Measurements from ENCODE around the gene ANAPC4.

DNA sequence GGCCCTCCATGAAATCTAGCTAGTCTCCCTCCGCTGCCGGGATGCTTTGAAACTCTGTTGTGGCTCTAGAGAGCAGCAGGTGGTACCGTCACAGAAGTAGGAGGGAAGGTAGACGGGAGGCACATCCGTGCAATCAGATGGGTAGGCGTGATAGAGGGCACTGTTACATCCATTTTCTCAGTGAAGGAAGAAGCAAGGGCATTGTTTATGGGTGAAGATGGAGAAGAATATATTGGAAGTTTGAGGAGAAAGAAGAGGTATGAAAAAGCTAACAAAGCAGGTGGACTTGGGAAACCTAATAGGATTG lies 1.3 kb downstream of the ANAPC4 start:
- TF ChIP-seq, protein P1, sequence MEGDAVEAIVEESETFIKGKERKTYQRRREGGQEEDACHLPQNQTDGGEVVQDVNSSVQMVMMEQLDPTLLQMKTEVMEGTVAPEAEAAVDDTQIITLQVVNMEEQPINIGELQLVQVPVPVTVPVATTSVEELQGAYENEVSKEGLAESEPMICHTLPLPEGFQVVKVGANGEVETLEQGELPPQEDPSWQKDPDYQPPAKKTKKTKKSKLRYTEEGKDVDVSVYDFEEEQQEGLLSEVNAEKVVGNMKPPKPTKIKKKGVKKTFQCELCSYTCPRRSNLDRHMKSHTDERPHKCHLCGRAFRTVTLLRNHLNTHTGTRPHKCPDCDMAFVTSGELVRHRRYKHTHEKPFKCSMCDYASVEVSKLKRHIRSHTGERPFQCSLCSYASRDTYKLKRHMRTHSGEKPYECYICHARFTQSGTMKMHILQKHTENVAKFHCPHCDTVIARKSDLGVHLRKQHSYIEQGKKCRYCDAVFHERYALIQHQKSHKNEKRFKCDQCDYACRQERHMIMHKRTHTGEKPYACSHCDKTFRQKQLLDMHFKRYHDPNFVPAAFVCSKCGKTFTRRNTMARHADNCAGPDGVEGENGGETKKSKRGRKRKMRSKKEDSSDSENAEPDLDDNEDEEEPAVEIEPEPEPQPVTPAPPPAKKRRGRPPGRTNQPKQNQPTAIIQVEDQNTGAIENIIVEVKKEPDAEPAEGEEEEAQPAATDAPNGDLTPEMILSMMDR (conservative IDR thresholded peaks at IDR 0.05 in 1 of 2, IDR thresholded peaks at IDR 0.05 in 1 of 2; ENCODE audit: low read depth in 1 of 2, low read length in 2 of 2), result no peak
- no peak for TF ChIP-seq EZH2 (IDR thresholded peaks at IDR 0.05; ENCODE audit: low read length, missing control alignments)

All from fibroblast of lung (primary cell).